Mammary epithelial cell (primary cell): Measurements from ENCODE around the gene GPC6.

Source experiments
- EZH2 ChIP-seq: IDR thresholded peaks from 2 replicates; pipeline ENCODE4 v1.6.1; 2012; ENCODE audit warnings: low read length, inconsistent platforms, borderline replicate concordance
- TF ChIP-seq, protein P1 (sequence below), 2 donors: IDR thresholded peaks in 1 of 2; conservative IDR thresholded peaks in 1 of 2; 2 replicates each; pipeline ENCODE4 v1.5.1; 2011 to 2012; ENCODE audit warnings: inconsistent platforms in 2 of 2, low read length in 2 of 2, mild to moderate bottlenecking in 2 of 2, control low read depth in 1 of 2, low read depth in 1 of 2; ENCODE audit not compliant: insufficient read depth in 1 of 2; ENCODE audit errors: extremely low read depth in 1 of 2

DNA sequence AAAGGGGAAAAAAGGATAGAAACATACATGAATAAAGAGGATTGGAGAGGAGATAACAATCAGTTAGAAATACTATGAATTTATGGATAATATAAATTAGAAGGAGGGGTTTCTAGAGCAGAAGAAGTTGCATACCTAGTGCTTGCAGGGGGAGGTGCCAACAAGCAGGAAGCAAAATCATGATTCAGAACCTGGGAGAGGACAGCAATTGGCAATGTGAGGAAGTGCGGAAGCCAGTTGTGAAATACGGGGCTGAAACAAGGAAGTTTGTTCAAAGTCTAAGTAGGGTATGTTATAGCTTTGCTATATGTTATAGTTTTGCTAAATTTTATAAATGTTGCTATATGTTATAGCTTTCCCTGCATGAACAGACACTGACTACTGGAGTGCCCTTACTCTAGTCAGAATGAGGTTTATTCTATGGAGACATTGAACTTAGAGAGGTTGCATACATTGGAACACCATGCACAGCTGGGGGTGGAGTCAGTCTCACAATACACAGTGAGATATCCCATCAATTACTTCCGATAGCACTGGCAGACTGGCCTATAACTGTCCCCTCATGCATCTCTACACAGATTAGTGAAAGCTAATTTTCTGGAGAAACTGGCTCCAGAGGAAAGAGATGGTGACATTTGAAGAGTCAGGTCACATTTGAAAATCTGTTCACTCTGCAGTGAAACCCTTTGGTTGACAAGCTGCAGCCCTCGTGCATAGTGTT lies 92.1 kb downstream of the GPC6 start:
- TF ChIP-seq, protein P1, sequence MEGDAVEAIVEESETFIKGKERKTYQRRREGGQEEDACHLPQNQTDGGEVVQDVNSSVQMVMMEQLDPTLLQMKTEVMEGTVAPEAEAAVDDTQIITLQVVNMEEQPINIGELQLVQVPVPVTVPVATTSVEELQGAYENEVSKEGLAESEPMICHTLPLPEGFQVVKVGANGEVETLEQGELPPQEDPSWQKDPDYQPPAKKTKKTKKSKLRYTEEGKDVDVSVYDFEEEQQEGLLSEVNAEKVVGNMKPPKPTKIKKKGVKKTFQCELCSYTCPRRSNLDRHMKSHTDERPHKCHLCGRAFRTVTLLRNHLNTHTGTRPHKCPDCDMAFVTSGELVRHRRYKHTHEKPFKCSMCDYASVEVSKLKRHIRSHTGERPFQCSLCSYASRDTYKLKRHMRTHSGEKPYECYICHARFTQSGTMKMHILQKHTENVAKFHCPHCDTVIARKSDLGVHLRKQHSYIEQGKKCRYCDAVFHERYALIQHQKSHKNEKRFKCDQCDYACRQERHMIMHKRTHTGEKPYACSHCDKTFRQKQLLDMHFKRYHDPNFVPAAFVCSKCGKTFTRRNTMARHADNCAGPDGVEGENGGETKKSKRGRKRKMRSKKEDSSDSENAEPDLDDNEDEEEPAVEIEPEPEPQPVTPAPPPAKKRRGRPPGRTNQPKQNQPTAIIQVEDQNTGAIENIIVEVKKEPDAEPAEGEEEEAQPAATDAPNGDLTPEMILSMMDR (conservative IDR thresholded peaks at IDR 0.05 in 1 of 2, IDR thresholded peaks at IDR 0.05 in 1 of 2; ENCODE audit: extremely low read depth in 1 of 2, insufficient read depth in 1 of 2, low read depth in 1 of 2, low read length in 2 of 2): no peak
- no peak for TF ChIP-seq EZH2
